Gastroesophageal sphincter (tissue), 3 donors: ENCODE measurements around the gene NPDC1.

ENCODE experiments used
- CTCF ChIP-seq, 4 experiments: fragments of 200-600 bp in 2 of 4; fragments of 450-650 bp in 2 of 4; sonication (generic) in 1 of 4; IDR thresholded peaks; one replicate each; pipeline ENCODE4 v1.5.1; 2017 to 2019; ENCODE audit warnings: antibody characterized with exemption in 4 of 4, mild to moderate bottlenecking in 2 of 4, moderate library complexity in 2 of 4
- POLR2A ChIP-seq, 2 donors: fragments of 450-650 bp; IDR thresholded peaks; one replicate each; pipeline ENCODE4 v1.6.1; 2017; ENCODE audit warnings: antibody characterized with exemption in 2 of 2, mild to moderate bottlenecking in 2 of 2, moderate library complexity in 1 of 2
- POLR2AphosphoS5 ChIP-seq: sonication (generic); formaldehyde crosslinking; IDR thresholded peaks from one replicate; pipeline ENCODE4 v1.6.1; 2017; ENCODE audit warnings: antibody characterized with exemption

GRCh38 chr9:137073992-137074399 is 28.0 kb upstream of the NPDC1 start:
- TF ChIP-seq CTCF (IDR thresholded peaks at IDR 0.05) (no peak), POLR2A (IDR thresholded peaks at IDR 0.05) (no peak), POLR2AphosphoS5 (no peak)
